ENCODE data around the gene VSX1.

VSX1 gene

GRCh38 chr20:25088267-25088666 is 6.3 kb upstream of the VSX1 start:
- no peaks in the 10 kb centered on the region for H3K36me3 ChIP-seq (ENCODE audit: control insufficient read depth, insufficient read depth, low read length)
- H3K9me3 ChIP-seq (ENCODE audit: control insufficient read depth, low read length): no peaks in the 10 kb centered on the region
- H3K4me3 ChIP-seq (ENCODE audit: insufficient read depth, low read depth, low read length, poor library complexity, severe bottlenecking): no peak overlapping the region
- no peak overlapping the region for H3K27ac ChIP-seq (ENCODE audit: insufficient read depth, low read length, poor library complexity, severe bottlenecking)
- H3K27me3 ChIP-seq (replicated peaks; ENCODE audit: control insufficient read depth, insufficient read depth, low read length, poor library complexity, severe bottlenecking): peaks cover 16% of the 10 kb centered on the region
- H3K4me1 ChIP-seq (ENCODE audit: control insufficient read depth, insufficient read depth, low read length, poor library complexity, severe bottlenecking): peaks cover 37% of the 10 kb centered on the region
- DNase-seq: no peak

GRCh38 chr20:25087186-25087929 is 5.4 kb upstream of the VSX1 start:
- no peak for DNase-seq
- Histone ChIP-seq H3K36me3 (ENCODE audit: control insufficient read depth, insufficient read depth, low read length) (no peaks in the 10 kb centered on the region), H3K27me3 (replicated peaks; ENCODE audit: control insufficient read depth, insufficient read depth, low read length, poor library complexity, severe bottlenecking) (peaks cover 24% of the 10 kb centered on the region), H3K9me3 (ENCODE audit: control insufficient read depth, low read length) (no peaks in the 10 kb centered on the region), H3K27ac (ENCODE audit: insufficient read depth, low read length, poor library complexity, severe bottlenecking) (no peak overlapping the region), H3K4me1 (ENCODE audit: control insufficient read depth, insufficient read depth, low read length, poor library complexity, severe bottlenecking) (peaks cover 41% of the 10 kb centered on the region), H3K4me3 (ENCODE audit: insufficient read depth, low read depth, low read length, poor library complexity, severe bottlenecking) (no peak overlapping the region)

GRCh38 chr20:25085756-25086495 is 4.0 kb upstream of the VSX1 start:
- Histone ChIP-seq H3K4me1 (ENCODE audit: control insufficient read depth, insufficient read depth, low read length, poor library complexity, severe bottlenecking) (peaks cover 42% of the 10 kb centered on the region), H3K36me3 (ENCODE audit: control insufficient read depth, insufficient read depth, low read length) (no peaks in the 10 kb centered on the region), H3K4me3 (ENCODE audit: insufficient read depth, low read depth, low read length, poor library complexity, severe bottlenecking) (no peak overlapping the region), H3K9me3 (ENCODE audit: control insufficient read depth, low read length) (no peaks in the 10 kb centered on the region), H3K27me3 (replicated peaks; ENCODE audit: control insufficient read depth, insufficient read depth, low read length, poor library complexity, severe bottlenecking) (peaks cover 37% of the 10 kb centered on the region), H3K27ac (ENCODE audit: insufficient read depth, low read length, poor library complexity, severe bottlenecking) (no peak overlapping the region)
- DNase-seq: no peak

GRCh38 chr20:25084626-25085187 is 2.8 kb upstream of the VSX1 start:
- Histone ChIP-seq H3K9me3 (ENCODE audit: control insufficient read depth, low read length) (no peaks in the 10 kb centered on the region), H3K27me3 (replicated peaks; ENCODE audit: control insufficient read depth, insufficient read depth, low read length, poor library complexity, severe bottlenecking) (peaks cover 43% of the 10 kb centered on the region), H3K36me3 (ENCODE audit: control insufficient read depth, insufficient read depth, low read length) (no peaks in the 10 kb centered on the region), H3K27ac (ENCODE audit: insufficient read depth, low read length, poor library complexity, severe bottlenecking) (no peak overlapping the region), H3K4me3 (ENCODE audit: insufficient read depth, low read depth, low read length, poor library complexity, severe bottlenecking) (no peak overlapping the region), H3K4me1 (ENCODE audit: control insufficient read depth, insufficient read depth, low read length, poor library complexity, severe bottlenecking) (peaks cover 31% of the 10 kb centered on the region)
- no peak for DNase-seq

- DNase-seq: no peak
- H3K4me1 ChIP-seq (ENCODE audit: control insufficient read depth, insufficient read depth, low read length, poor library complexity, severe bottlenecking): peaks cover 30% of the 10 kb centered on the region
- H3K4me3 ChIP-seq (ENCODE audit: insufficient read depth, low read depth, low read length, poor library complexity, severe bottlenecking): peak overlapping the region; percentile 23
- H3K9me3 ChIP-seq (ENCODE audit: control insufficient read depth, low read length): no peaks in the 10 kb centered on the region
- H3K27me3 ChIP-seq (replicated peaks; ENCODE audit: control insufficient read depth, insufficient read depth, low read length, poor library complexity, severe bottlenecking): peaks cover 43% of the 10 kb centered on the region
- no peaks in the 10 kb centered on the region for H3K36me3 ChIP-seq (ENCODE audit: control insufficient read depth, insufficient read depth, low read length)
- no peak overlapping the region for H3K27ac ChIP-seq (ENCODE audit: insufficient read depth, low read length, poor library complexity, severe bottlenecking)
These were observed 2.1 kb upstream of the VSX1 start for GRCh38 chr20:25083773-25084625.

- no peak for DNase-seq
- H3K9me3 ChIP-seq (ENCODE audit: control insufficient read depth, low read length): no peaks in the 10 kb centered on the region
- H3K27me3 ChIP-seq (replicated peaks; ENCODE audit: control insufficient read depth, insufficient read depth, low read length, poor library complexity, severe bottlenecking): peaks cover 46% of the 10 kb centered on the region
- no peaks in the 10 kb centered on the region for H3K36me3 ChIP-seq (ENCODE audit: control insufficient read depth, insufficient read depth, low read length)
- peaks cover 30% of the 10 kb centered on the region for H3K4me1 ChIP-seq (ENCODE audit: control insufficient read depth, insufficient read depth, low read length, poor library complexity, severe bottlenecking)
- no peak overlapping the region for H3K27ac ChIP-seq (ENCODE audit: insufficient read depth, low read length, poor library complexity, severe bottlenecking)
- peak overlapping the region; percentile 23 for H3K4me3 ChIP-seq (ENCODE audit: insufficient read depth, low read depth, low read length, poor library complexity, severe bottlenecking)
These were observed 1.3 kb upstream of the VSX1 start for GRCh38 chr20:25083141-25083772.

- Histone ChIP-seq H3K36me3 (ENCODE audit: control insufficient read depth, insufficient read depth, low read length) (no peaks in the 10 kb centered on the region), H3K9me3 (ENCODE audit: control insufficient read depth, low read length) (no peaks in the 10 kb centered on the region), H3K27me3 (replicated peaks; ENCODE audit: control insufficient read depth, insufficient read depth, low read length, poor library complexity, severe bottlenecking) (peaks cover 53% of the 10 kb centered on the region), H3K4me3 (ENCODE audit: insufficient read depth, low read depth, low read length, poor library complexity, severe bottlenecking) (no peak overlapping the region), H3K4me1 (ENCODE audit: control insufficient read depth, insufficient read depth, low read length, poor library complexity, severe bottlenecking) (peaks cover 33% of the 10 kb centered on the region), H3K27ac (ENCODE audit: insufficient read depth, low read length, poor library complexity, severe bottlenecking) (no peak overlapping the region)
- DNase-seq: no peak
These were observed 545 bp upstream of the VSX1 start for GRCh38 chr20:25082498-25082873.

GRCh38 chr20:25081065-25081729 is 744 bp downstream of the VSX1 start:
- Histone ChIP-seq H3K9me3 (ENCODE audit: control insufficient read depth, low read length) (no peaks in the 10 kb centered on the region), H3K4me3 (ENCODE audit: insufficient read depth, low read depth, low read length, poor library complexity, severe bottlenecking) (no peak overlapping the region), H3K4me1 (ENCODE audit: control insufficient read depth, insufficient read depth, low read length, poor library complexity, severe bottlenecking) (peaks cover 37% of the 10 kb centered on the region), H3K36me3 (ENCODE audit: control insufficient read depth, insufficient read depth, low read length) (no peaks in the 10 kb centered on the region), H3K27ac (ENCODE audit: insufficient read depth, low read length, poor library complexity, severe bottlenecking) (no peak overlapping the region), H3K27me3 (replicated peaks; ENCODE audit: control insufficient read depth, insufficient read depth, low read length, poor library complexity, severe bottlenecking) (peaks cover 55% of the 10 kb centered on the region)
- DNase-seq: no peak

- no peak overlapping the region for H3K4me3 ChIP-seq (ENCODE audit: insufficient read depth, low read depth, low read length, poor library complexity, severe bottlenecking)
- no peaks in the 10 kb centered on the region for H3K36me3 ChIP-seq (ENCODE audit: control insufficient read depth, insufficient read depth, low read length)
- no peak overlapping the region for H3K27ac ChIP-seq (ENCODE audit: insufficient read depth, low read length, poor library complexity, severe bottlenecking)
- no peak for DNase-seq
- no peaks in the 10 kb centered on the region for H3K9me3 ChIP-seq (ENCODE audit: control insufficient read depth, low read length)
- peaks cover 30% of the 10 kb centered on the region for H3K4me1 ChIP-seq (ENCODE audit: control insufficient read depth, insufficient read depth, low read length, poor library complexity, severe bottlenecking)
- H3K27me3 ChIP-seq (replicated peaks; ENCODE audit: control insufficient read depth, insufficient read depth, low read length, poor library complexity, severe bottlenecking): peaks cover 47% of the 10 kb centered on the region
These were observed 2.8 kb downstream of the VSX1 start for GRCh38 chr20:25079171-25079570.
